ENCODE results near the gene LRRC36.
"Not testable (repeated sequence)": the region's sequence is repeated elsewhere in the genome, so short reads cannot be mapped to it uniquely, and the experiment has no call there.

Gene LRRC36

GRCh38 chr16:67372664-67373063, 46.0 kb downstream of the LRRC36 start:
- Histone ChIP-seq H3K4me3 (ENCODE audit: low read depth, low read length) (no peak overlapping the region), H3K18ac (ENCODE audit: low read length) (no peak overlapping the region), H3K27ac (ENCODE audit: low read depth, low read length) (no peak overlapping the region), H2AFZ (ENCODE audit: insufficient read depth, low read length, poor library complexity) (no peak overlapping the region), H3K9ac (ENCODE audit: low read length) (no peak overlapping the region), H3K4ac (ENCODE audit: low read depth, low read length) (no peak overlapping the region), H2BK5ac (ENCODE audit: low read depth, low read length, poor library complexity) (no peak overlapping the region), H2AK5ac (ENCODE audit: low read length) (no peak overlapping the region), H3K79me2 (ENCODE audit: control insufficient read depth, insufficient read depth, low read length, poor library complexity) (no peaks in the 10 kb centered on the region), H2BK12ac (ENCODE audit: low read length) (no peak overlapping the region), H3K36me3 (ENCODE audit: control insufficient read depth in 1 of 2, insufficient read depth in 2 of 2, low read length in 2 of 2) (no peaks in the 10 kb centered on the region), H3K27me3 (ENCODE audit: insufficient read depth, low read length) (no peaks in the 10 kb centered on the region), H4K91ac (ENCODE audit: low read depth, low read length) (no peak overlapping the region), H4K12ac (ENCODE audit: low read depth, low read length) (no peak overlapping the region), H3K9me3 (ENCODE audit: insufficient read depth, low read depth, low read length) (no peaks in the 10 kb centered on the region), H3K79me1 (ENCODE audit: low read length) (no peaks in the 10 kb centered on the region), H3K4me2 (ENCODE audit: low read length) (no peak overlapping the region), H4K8ac (ENCODE audit: low read depth, low read length) (no peak overlapping the region), H3K23ac (ENCODE audit: low read length) (no peak overlapping the region), H3K4me1 (ENCODE audit: control insufficient read depth in 1 of 2, insufficient read depth in 2 of 2, low read length in 2 of 2) (no peaks in the 10 kb centered on the region), H3K14ac (ENCODE audit: low read length) (no peak overlapping the region), H2BK120ac (ENCODE audit: insufficient read depth, low read length, poor library complexity) (no peak overlapping the region)
- peak in 1 of 2 donors; percentile 68 for DNase-seq

- not testable (repeated sequence) for H2AK5ac ChIP-seq (ENCODE audit: low read length); H3K4me3 ChIP-seq (ENCODE audit: low read depth, low read length); H4K12ac ChIP-seq (ENCODE audit: low read depth, low read length); H3K27me3 ChIP-seq (ENCODE audit: insufficient read depth, low read length); H2BK120ac ChIP-seq (ENCODE audit: insufficient read depth, low read length, poor library complexity); H2BK5ac ChIP-seq (ENCODE audit: low read depth, low read length, poor library complexity); H3K4me1 ChIP-seq (ENCODE audit: control insufficient read depth in 1 of 2, insufficient read depth in 2 of 2, low read length in 2 of 2); H3K9me3 ChIP-seq (ENCODE audit: insufficient read depth, low read depth, low read length); H3K23ac ChIP-seq (ENCODE audit: low read length); H3K4ac ChIP-seq (ENCODE audit: low read depth, low read length); H3K9ac ChIP-seq (ENCODE audit: low read length); H3K27ac ChIP-seq (ENCODE audit: low read depth, low read length); H4K8ac ChIP-seq (ENCODE audit: low read depth, low read length); H3K18ac ChIP-seq (ENCODE audit: low read length); H3K4me2 ChIP-seq (ENCODE audit: low read length); H3K79me2 ChIP-seq (ENCODE audit: control insufficient read depth, insufficient read depth, low read length, poor library complexity); H2BK12ac ChIP-seq (ENCODE audit: low read length); H4K91ac ChIP-seq (ENCODE audit: low read depth, low read length); H3K36me3 ChIP-seq (ENCODE audit: control insufficient read depth in 1 of 2, insufficient read depth in 2 of 2, low read length in 2 of 2); H3K14ac ChIP-seq (ENCODE audit: low read length); H3K79me1 ChIP-seq (ENCODE audit: low read length); H2AFZ ChIP-seq (ENCODE audit: insufficient read depth, low read length, poor library complexity); DNase-seq
- 100% methylated on average over 1 of the region's 11 CpGs for WGBS (ENCODE audit: extremely low coverage, insufficient coverage, insufficient read length)
Measured at GRCh38 chr16:67376012-67376411, 49.4 kb downstream of the LRRC36 start.

- no peak for DNase-seq
- no peak overlapping the region for H3K9ac ChIP-seq (ENCODE audit: low read length)
- no peak overlapping the region for H3K4me3 ChIP-seq (ENCODE audit: low read depth, low read length)
- no peak overlapping the region for H3K27ac ChIP-seq (ENCODE audit: low read depth, low read length)
- H3K23ac ChIP-seq (ENCODE audit: low read length) = no peak overlapping the region
- H3K4me1 ChIP-seq (ENCODE audit: control insufficient read depth in 1 of 2, insufficient read depth in 2 of 2, low read length in 2 of 2) = no peaks in the 10 kb centered on the region
- no peaks in the 10 kb centered on the region for H3K79me1 ChIP-seq (ENCODE audit: low read length)
- H3K18ac ChIP-seq (ENCODE audit: low read length) = no peak overlapping the region
- no peak overlapping the region for H4K8ac ChIP-seq (ENCODE audit: low read depth, low read length)
- H3K4ac ChIP-seq (ENCODE audit: low read depth, low read length) = no peak overlapping the region
- no peak overlapping the region for H2BK120ac ChIP-seq (ENCODE audit: insufficient read depth, low read length, poor library complexity)
- H3K27me3 ChIP-seq (ENCODE audit: insufficient read depth, low read length) = no peaks in the 10 kb centered on the region
- H3K36me3 ChIP-seq (ENCODE audit: control insufficient read depth in 1 of 2, insufficient read depth in 2 of 2, low read length in 2 of 2) = no peaks in the 10 kb centered on the region
- no peak overlapping the region for H3K14ac ChIP-seq (ENCODE audit: low read length)
- no peaks in the 10 kb centered on the region for H3K79me2 ChIP-seq (ENCODE audit: control insufficient read depth, insufficient read depth, low read length, poor library complexity)
- no peaks in the 10 kb centered on the region for H3K9me3 ChIP-seq (ENCODE audit: insufficient read depth, low read depth, low read length)
- no peak overlapping the region for H2AK5ac ChIP-seq (ENCODE audit: low read length)
- no peak overlapping the region for H4K91ac ChIP-seq (ENCODE audit: low read depth, low read length)
- WGBS (ENCODE audit: extremely low coverage, insufficient coverage, insufficient read length) = no CpG with 5 or more reads among the region's 1 CpG
- no peak overlapping the region for H2BK5ac ChIP-seq (ENCODE audit: low read depth, low read length, poor library complexity)
- H3K4me2 ChIP-seq (ENCODE audit: low read length) = no peak overlapping the region
- H4K12ac ChIP-seq (ENCODE audit: low read depth, low read length) = no peak overlapping the region
- no peak overlapping the region for H2BK12ac ChIP-seq (ENCODE audit: low read length)
- H2AFZ ChIP-seq (ENCODE audit: insufficient read depth, low read length, poor library complexity) = no peak overlapping the region
Measured at GRCh38 chr16:67378642-67379041, 52.0 kb downstream of the LRRC36 start.

GRCh38 chr16:67383284-67383683, 56.7 kb downstream of the LRRC36 start:
- no peak overlapping the region for H3K4me2 ChIP-seq (ENCODE audit: low read length)
- no peak overlapping the region for H3K18ac ChIP-seq (ENCODE audit: low read length)
- H3K36me3 ChIP-seq (ENCODE audit: control insufficient read depth in 1 of 2, insufficient read depth in 2 of 2, low read length in 2 of 2) = no peaks in the 10 kb centered on the region
- DNase-seq = no peak
- H2AK5ac ChIP-seq (ENCODE audit: low read length) = no peak overlapping the region
- no peak overlapping the region for H3K4ac ChIP-seq (ENCODE audit: low read depth, low read length)
- no peak overlapping the region for H4K12ac ChIP-seq (ENCODE audit: low read depth, low read length)
- H3K79me2 ChIP-seq (ENCODE audit: control insufficient read depth, insufficient read depth, low read length, poor library complexity) = no peaks in the 10 kb centered on the region
- no CpG with 5 or more reads among the region's 3 CpGs for WGBS (ENCODE audit: extremely low coverage, insufficient coverage, insufficient read length)
- no peaks in the 10 kb centered on the region for H3K4me1 ChIP-seq (ENCODE audit: control insufficient read depth in 1 of 2, insufficient read depth in 2 of 2, low read length in 2 of 2)
- no peak overlapping the region for H2BK12ac ChIP-seq (ENCODE audit: low read length)
- H3K4me3 ChIP-seq (ENCODE audit: low read depth, low read length) = no peak overlapping the region
- H4K8ac ChIP-seq (ENCODE audit: low read depth, low read length) = no peak overlapping the region
- no peak overlapping the region for H3K14ac ChIP-seq (ENCODE audit: low read length)
- no peak overlapping the region for H2BK5ac ChIP-seq (ENCODE audit: low read depth, low read length, poor library complexity)
- H3K79me1 ChIP-seq (ENCODE audit: low read length) = no peaks in the 10 kb centered on the region
- peaks cover 2% of the 10 kb centered on the region for H3K9me3 ChIP-seq (ENCODE audit: insufficient read depth, low read depth, low read length)
- H2AFZ ChIP-seq (ENCODE audit: insufficient read depth, low read length, poor library complexity) = no peak overlapping the region
- no peak overlapping the region for H3K27ac ChIP-seq (ENCODE audit: low read depth, low read length)
- no peak overlapping the region for H4K91ac ChIP-seq (ENCODE audit: low read depth, low read length)
- no peak overlapping the region for H2BK120ac ChIP-seq (ENCODE audit: insufficient read depth, low read length, poor library complexity)
- no peak overlapping the region for H3K9ac ChIP-seq (ENCODE audit: low read length)
- H3K27me3 ChIP-seq (ENCODE audit: insufficient read depth, low read length) = no peaks in the 10 kb centered on the region
- no peak overlapping the region for H3K23ac ChIP-seq (ENCODE audit: low read length)

Data from trophoblast cell (in vitro differentiated cells and primary cell).